ENCODE data around the gene PPME1.

Gene PPME1

DNA sequence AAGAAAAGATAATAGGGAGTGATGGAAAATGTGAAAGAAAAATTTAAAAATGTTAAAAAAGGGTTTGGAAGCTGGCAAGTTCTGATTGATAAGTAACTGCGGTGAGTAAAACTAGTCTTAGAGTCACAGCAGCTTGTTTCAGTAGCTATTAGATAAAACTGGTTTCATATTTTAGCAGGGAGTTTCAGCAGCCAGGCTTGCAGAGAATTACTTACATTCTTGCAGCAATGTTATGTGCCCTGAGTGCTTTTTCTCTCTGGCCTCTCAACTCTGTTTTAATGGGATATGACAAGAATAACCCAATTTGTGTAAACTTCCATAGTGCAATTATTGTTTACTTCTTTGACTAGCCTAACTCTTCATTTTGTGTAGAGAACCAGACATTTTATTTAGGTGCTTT is 33.6 kb downstream of the PPME1 start:
- TF ChIP-seq, protein P1, sequence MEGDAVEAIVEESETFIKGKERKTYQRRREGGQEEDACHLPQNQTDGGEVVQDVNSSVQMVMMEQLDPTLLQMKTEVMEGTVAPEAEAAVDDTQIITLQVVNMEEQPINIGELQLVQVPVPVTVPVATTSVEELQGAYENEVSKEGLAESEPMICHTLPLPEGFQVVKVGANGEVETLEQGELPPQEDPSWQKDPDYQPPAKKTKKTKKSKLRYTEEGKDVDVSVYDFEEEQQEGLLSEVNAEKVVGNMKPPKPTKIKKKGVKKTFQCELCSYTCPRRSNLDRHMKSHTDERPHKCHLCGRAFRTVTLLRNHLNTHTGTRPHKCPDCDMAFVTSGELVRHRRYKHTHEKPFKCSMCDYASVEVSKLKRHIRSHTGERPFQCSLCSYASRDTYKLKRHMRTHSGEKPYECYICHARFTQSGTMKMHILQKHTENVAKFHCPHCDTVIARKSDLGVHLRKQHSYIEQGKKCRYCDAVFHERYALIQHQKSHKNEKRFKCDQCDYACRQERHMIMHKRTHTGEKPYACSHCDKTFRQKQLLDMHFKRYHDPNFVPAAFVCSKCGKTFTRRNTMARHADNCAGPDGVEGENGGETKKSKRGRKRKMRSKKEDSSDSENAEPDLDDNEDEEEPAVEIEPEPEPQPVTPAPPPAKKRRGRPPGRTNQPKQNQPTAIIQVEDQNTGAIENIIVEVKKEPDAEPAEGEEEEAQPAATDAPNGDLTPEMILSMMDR (IDR thresholded peaks at IDR 0.05; ENCODE audit: low read depth, low read length): no peak

DNA sequence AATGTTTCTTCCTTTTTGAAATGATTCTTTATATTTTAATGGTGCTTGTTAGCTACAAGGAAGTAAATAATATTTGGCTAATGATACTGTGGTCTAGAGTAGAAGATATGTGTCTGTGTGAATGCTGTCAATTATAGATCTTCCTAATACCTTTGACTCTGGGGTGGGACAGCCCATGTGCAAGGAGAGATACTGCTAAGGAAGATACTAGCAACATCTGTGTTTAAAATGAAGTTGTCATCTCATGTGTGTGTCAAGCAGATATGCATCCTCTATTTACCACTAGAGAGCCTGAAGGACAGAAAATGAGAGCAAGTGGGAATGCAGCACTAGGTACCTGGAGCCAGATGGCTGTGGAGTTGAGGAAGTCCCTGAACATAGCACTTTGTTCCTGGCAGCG is 34.1 kb downstream of the PPME1 start:
- no peak for DNase-seq (ENCODE audit: extremely low read depth, low read depth)
- TF ChIP-seq, protein P1 (IDR thresholded peaks at IDR 0.05; ENCODE audit: low read depth, low read length): no peak

More for the DNA sequence above, 33.6 kb downstream of the PPME1 start:
- DNase-seq (ENCODE audit: extremely low read depth, low read depth): no peak

DNA sequence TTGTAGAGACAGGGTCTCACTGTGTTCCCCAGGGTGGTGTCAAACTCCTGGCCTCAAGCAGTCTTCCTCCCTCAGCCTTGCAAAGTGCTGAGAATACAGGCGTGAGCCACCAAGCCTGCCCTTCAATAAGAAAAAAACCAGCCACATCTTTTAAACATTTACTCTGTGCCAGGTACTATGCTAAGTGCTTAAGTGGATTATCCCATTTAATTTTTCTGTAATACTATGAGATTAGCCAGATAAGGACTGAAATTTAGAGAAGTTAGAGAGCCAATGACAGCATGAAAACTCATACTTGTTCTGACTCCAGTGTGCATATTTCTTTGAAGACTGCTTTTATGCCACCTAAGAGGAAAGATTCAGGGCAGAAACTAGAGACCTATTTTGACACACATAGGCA is 35.7 kb downstream of the PPME1 start:
- no peak for DNase-seq (ENCODE audit: extremely low read depth, low read depth)
- TF ChIP-seq, protein P1 (IDR thresholded peaks at IDR 0.05; ENCODE audit: low read depth, low read length): no peak

DNA sequence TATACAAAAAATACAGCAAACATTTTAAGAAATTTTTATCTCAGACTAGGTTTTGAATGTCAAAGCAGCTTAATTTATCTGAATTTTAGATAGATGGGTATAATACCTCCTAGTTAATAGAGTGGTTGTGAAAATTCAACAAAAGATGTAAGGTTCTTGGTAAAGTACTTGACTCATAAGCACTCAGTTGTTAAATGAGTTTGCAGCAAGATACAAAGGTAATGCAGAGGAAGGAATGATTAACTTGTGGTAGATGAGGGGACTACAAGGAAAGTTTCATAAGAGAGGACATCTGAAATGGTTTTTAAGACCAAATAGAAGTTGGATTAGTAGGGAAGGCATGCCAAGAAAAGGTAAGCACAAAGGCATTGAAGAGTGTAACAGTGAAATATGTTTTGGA is 37.4 kb downstream of the PPME1 start:
- TF ChIP-seq, protein P1 (IDR thresholded peaks at IDR 0.05; ENCODE audit: low read depth, low read length): no peak
- no peak for DNase-seq (ENCODE audit: extremely low read depth, low read depth)

DNA sequence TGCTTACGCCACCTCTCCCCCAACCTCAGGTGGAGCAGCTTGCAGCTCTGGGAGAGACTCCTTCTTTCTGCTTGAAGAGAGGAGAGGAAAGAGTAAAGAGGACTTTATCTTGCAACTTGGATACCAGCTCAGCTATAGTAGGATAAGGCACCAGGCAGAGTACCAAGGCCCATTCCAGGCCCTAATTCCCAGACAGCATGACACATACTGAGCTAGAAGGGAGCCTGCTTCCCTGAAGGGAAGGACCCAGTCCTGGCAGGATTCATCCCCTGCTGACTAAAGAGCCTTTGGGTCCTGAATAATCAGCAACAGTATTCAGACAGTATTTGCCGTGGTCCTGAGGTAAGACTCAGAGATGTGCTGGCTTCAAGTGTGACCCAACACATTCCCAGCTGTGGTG is 41.4 kb downstream of the PPME1 start:
- no peak for DNase-seq (ENCODE audit: extremely low read depth, low read depth)
- TF ChIP-seq, protein P1 (IDR thresholded peaks at IDR 0.05; ENCODE audit: low read depth, low read length): no peak

DNA sequence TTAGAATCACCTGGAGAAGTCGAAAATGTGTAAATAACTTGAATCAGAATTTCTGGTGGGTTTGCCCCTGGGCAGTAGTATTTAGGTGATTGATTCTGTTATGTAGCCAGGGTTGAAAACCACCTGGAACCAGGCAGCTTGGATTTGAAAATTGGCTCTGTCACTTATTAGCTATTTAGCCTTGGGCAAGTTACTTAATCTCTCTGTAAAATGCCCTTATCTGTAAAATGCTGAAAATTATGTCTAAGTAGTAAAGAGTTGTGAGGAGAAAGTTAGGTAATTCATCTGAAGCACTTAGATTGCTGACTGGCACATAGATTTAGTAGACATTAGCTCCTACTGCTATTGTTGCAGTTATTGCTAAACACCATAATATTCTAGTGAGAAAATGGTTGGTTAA is 49.3 kb downstream of the PPME1 start:
- TF ChIP-seq, protein P1 (IDR thresholded peaks at IDR 0.05; ENCODE audit: low read depth, low read length): no peak
- no peak for DNase-seq (ENCODE audit: extremely low read depth, low read depth)

DNA sequence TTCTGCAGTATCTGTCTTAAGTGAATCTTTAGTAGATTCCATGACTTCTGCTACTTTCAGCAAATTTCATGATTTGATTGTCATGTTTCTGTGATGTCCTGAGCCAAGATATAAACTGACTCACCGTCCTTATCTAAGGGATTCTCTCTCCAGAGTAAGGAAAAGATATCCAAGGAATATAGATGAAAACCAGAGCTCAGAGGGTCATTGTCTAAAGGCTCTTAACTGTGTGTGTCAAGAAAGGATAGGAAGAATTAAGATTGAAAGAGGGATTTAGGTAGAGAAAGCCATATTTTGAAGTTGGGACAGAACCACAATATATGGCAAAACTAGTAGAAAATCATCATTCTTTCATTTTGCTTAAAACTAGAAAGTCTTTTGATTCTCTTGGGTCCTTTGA is 50.7 kb downstream of the PPME1 start:
- TF ChIP-seq, protein P1 (IDR thresholded peaks at IDR 0.05; ENCODE audit: low read depth, low read length): no peak
- DNase-seq (ENCODE audit: extremely low read depth, low read depth): no peak
